Astrocyte (in vitro differentiated cells and primary cell): ENCODE measurements around the gene SUGCT.

ENCODE experiments used
- EZH2 ChIP-seq: IDR thresholded peaks from 2 replicates; pipeline ENCODE4 v1.6.1; 2012; ENCODE audit warnings: mild to moderate bottlenecking, low read length, inconsistent platforms; ENCODE audit not compliant: insufficient read depth
- TF ChIP-seq, protein P1 (sequence below): IDR thresholded peaks from 2 replicates; pipeline ENCODE4 v1.5.1; 2011; ENCODE audit warnings: low read depth, mild to moderate bottlenecking, inconsistent platforms, low read length, moderate library complexity; ENCODE audit not compliant: insufficient read depth

DNA sequence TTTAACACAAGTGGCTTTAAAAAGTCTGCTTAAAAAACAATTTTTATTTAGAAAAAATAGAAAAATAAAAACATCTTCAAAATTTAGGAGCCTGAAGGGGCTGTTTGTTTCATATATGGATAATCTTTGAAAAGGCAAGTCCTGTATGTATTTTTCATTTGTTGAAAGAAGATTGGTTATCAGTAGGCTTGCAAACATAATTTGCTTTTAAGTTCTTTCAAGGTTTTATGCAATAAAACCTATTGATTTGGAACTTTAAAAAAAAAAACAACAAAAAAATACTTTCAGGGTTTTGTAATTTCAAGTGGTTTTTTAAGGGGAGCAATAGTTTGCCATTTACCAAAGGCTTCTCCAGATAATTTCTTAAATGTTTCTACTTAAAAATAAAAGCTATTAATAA, 36.0 kb upstream of the SUGCT start:
- TF ChIP-seq, protein P1, sequence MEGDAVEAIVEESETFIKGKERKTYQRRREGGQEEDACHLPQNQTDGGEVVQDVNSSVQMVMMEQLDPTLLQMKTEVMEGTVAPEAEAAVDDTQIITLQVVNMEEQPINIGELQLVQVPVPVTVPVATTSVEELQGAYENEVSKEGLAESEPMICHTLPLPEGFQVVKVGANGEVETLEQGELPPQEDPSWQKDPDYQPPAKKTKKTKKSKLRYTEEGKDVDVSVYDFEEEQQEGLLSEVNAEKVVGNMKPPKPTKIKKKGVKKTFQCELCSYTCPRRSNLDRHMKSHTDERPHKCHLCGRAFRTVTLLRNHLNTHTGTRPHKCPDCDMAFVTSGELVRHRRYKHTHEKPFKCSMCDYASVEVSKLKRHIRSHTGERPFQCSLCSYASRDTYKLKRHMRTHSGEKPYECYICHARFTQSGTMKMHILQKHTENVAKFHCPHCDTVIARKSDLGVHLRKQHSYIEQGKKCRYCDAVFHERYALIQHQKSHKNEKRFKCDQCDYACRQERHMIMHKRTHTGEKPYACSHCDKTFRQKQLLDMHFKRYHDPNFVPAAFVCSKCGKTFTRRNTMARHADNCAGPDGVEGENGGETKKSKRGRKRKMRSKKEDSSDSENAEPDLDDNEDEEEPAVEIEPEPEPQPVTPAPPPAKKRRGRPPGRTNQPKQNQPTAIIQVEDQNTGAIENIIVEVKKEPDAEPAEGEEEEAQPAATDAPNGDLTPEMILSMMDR = no peak
- no peak for TF ChIP-seq EZH2
